Large intestine (tissue), 3 donors: ENCODE measurements around the gene USP9X. TPM values are rescaled to one million over a fixed set of nuclear protein-coding genes. Genes with fewer than 3 reads are reported as not detected.

Source experiments
- DNase-seq, 2 donors: peaks; one replicate each; pipeline versions ENCODE4 v3.0.0 to v3.0.0-alpha.2; 2013
- H3K27ac ChIP-seq: one replicate; pipeline ENCODE4 v1.5.1; 2013; ENCODE audit warnings: low read length
- H3K27me3 ChIP-seq: 2 replicates; pipeline ENCODE4 v1.6.1; 2013; ENCODE audit warnings: low read length; ENCODE audit not compliant: control insufficient read depth, insufficient read depth
- H3K36me3 ChIP-seq: 2 replicates; pipeline ENCODE4 v1.6.1; 2013; ENCODE audit warnings: low read length; ENCODE audit not compliant: control insufficient read depth, insufficient read depth
- H3K4me1 ChIP-seq: one replicate; pipeline ENCODE4 v1.6.1; 2013; ENCODE audit warnings: low read length; ENCODE audit not compliant: control insufficient read depth, insufficient read depth
- H3K4me3 ChIP-seq: one replicate; pipeline ENCODE4 v1.5.1; 2013; ENCODE audit warnings: low read length
- H3K9me3 ChIP-seq: one replicate; pipeline ENCODE4 v1.6.1; 2013; ENCODE audit warnings: mild to moderate bottlenecking, low read depth, low read length, moderate library complexity; ENCODE audit not compliant: control insufficient read depth
- WGBS: methylation state at CpG from one replicate; pipeline ENCODE4 v1.1.5; 2013; ENCODE audit warnings: low lambda C conversion rate; ENCODE audit not compliant: insufficient coverage; 5-methylcytosine and 5-hydroxymethylcytosine counted together
- polyA plus RNA-seq: library from polyadenylated mRNA; unstranded; fragments of 120-200 nt; gene quantifications from one replicate; pipeline ENCODE4 v1.2.1, GENCODE V29; 2013

USP9X gene
- polyA plus RNA-seq, 1 donor: 47.3 TPM

DNA sequence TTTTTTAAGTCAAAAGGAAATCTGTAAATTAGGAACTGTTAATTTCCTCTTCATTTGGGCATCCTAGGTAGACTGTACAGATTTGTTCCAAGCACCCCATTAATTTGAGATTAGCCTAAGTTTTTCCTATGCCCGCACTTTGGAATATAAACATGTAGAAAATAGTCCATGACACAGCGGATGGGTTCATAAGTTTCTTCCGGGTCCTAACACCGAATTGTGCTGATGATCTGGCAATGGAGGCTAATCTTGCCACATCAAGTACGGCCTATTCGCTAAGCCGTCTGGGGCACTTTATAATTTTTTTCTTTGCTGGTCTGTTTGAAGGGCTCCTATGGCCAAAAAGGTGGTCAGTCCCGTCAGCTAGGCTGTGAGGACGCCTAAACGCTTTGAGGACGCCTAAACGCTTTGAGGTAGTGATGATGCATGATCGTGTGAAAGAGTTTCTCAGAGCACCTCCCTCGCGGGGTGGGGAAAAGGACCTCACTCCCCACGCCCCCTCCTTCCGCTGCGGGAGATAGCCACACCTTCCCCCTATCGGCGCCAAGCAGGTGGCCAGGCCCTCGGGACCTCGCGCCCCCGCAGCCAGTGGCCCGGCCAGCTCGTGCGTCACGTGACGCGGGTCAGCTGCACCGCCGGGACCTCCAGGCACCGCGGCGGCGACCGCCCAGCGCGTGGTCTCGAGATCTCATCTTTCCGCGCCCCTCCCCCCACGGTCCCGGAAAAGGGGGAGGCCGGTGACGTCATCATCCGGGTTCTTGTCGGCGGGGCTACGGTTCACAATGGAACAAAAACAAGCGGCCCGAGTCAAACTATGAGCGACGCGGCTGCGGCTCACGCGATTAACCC, 977 bp upstream of the USP9X start:
- H3K36me3 ChIP-seq: no peaks in the 10 kb centered on the region
- no peaks in the 10 kb centered on the region for H3K9me3 ChIP-seq
- no CpG with 5 or more reads among the region's 58 CpGs for WGBS
- no peaks in the 10 kb centered on the region for H3K4me1 ChIP-seq
- H3K27me3 ChIP-seq: no peaks in the 10 kb centered on the region
- H3K4me3 ChIP-seq: peak overlapping the region; percentile 86
- DNase-seq: peak; percentile 97
- peak overlapping the region; percentile 100 for H3K27ac ChIP-seq

DNA sequence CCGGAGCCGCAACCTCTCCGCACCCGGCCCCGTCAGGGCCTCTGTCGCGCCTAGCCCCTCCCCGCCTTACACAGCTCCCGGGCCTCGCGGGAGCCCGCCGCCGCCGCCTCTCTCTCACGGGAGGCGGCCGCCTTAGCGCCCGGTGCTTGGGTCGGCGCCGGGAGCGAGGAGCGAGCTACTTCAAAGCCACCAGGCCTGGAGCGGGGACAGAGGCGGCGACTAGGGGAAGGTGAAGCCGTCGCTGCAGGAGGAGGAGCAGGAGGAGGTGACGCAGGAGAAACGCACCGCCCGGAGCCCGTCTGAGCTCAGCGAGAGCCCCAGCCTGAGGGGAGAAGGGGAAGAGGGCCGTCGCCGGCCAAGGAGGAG, 250 bp downstream of the USP9X start:
- DNase-seq: peak in 1 of 2 donors; percentile 46
- no CpG with 5 or more reads among the region's 39 CpGs for WGBS
- peaks cover 2% of the 10 kb centered on the region for H3K4me1 ChIP-seq

DNA sequence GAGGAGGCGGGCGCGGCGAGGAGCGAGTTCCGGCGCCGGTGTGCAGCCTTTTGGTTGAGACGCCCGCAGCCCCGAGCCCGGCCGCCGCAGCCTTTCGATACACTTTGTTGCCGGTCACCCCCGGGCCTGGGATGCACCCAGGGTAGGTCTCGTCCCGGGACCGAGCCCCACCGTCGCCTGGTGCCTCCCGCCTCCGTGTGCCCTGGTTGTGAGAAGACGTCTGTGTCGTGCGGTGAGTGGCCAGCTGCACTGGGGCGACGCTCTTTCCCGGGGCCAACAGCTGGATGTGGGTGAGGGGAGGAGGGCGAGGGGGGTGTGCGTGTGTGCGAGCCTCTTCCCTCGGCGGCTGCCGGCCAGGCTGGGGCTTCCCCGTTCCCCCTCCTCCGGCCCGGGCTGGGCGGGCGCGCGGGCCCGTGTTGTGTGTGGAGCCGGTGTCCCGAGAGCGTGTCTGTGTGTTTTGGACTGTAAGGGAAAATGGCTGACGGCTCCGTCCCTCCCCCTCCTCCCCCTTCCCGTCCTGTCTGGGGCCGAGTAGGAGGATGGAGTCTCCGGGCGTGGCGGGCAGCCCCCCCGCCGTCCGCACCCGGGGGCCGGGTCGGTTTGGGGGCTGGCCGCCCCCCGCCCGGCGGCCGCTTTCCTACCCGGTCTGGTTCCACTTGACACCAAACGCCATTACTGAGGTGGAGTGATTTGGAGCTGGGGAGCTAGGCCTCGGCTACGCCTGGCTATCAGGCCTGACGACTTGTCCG, 807 bp downstream of the USP9X start:
- Histone ChIP-seq H3K27ac (peak overlapping the region; percentile 100), H3K27me3 (no peaks in the 10 kb centered on the region), H3K4me3 (peak overlapping the region; percentile 99), H3K36me3 (no peaks in the 10 kb centered on the region), H3K4me1 (peaks cover 2% of the 10 kb centered on the region), H3K9me3 (no peaks in the 10 kb centered on the region)
- peak; percentile 23 to 70 for DNase-seq
- WGBS: no CpG with 5 or more reads among the region's 71 CpGs

More for the DNA sequence above, 250 bp downstream of the USP9X start:
- Histone ChIP-seq H3K9me3 (no peaks in the 10 kb centered on the region), H3K27ac (peak overlapping the region; percentile 100), H3K36me3 (no peaks in the 10 kb centered on the region), H3K4me3 (peak overlapping the region; percentile 99), H3K27me3 (no peaks in the 10 kb centered on the region)

DNA sequence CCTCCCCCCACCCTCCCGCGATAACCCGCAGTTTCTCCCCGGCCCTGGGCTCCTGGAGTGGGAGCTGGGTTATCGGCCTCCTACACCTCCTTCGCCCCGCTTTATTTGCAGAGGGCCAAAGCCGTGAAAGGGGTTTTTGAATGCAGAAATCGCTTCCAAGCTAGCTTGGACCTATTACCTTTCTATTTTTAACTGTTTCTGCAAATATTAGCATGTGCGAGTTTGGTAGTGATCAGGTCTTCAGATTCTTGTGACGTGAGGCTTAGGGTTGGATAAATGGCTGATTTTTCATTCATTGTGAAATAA, 1.3 kb downstream of the USP9X start:
- Histone ChIP-seq H3K4me3 (peak overlapping the region; percentile 99), H3K9me3 (no peaks in the 10 kb centered on the region), H3K27ac (peak overlapping the region; percentile 100), H3K27me3 (no peaks in the 10 kb centered on the region), H3K4me1 (peaks cover 8% of the 10 kb centered on the region), H3K36me3 (no peaks in the 10 kb centered on the region)
- DNase-seq: no peak
- no CpG with 5 or more reads among the region's 11 CpGs for WGBS

DNA sequence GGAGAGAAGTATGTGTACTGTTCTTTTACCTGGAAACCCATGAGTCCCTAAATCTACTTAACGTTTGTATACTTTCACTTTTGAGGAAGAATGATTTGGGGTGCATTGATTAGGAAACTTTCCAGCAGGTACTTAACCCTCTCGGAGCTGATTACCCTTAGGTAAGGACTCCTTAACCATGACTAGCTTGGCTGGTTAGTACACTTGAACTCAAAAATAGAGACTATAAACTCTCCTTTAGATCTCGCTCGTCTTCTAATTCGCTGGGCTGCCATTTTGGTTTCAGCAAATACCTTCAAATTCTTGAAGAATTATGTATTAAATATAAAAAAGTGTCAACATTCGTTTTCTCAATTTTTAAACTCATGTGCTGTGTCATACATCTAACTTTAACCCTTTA, 2.0 kb downstream of the USP9X start:
- no peaks in the 10 kb centered on the region for H3K36me3 ChIP-seq
- H3K27me3 ChIP-seq: no peaks in the 10 kb centered on the region
- no peaks in the 10 kb centered on the region for H3K9me3 ChIP-seq
- peak overlapping the region; percentile 100 for H3K27ac ChIP-seq
- peak overlapping the region; percentile 99 for H3K4me3 ChIP-seq
- peak in 1 of 2 donors; percentile 29 for DNase-seq
- WGBS: 20% methylated on average over 1 of the region's 6 CpGs
- peaks cover 12% of the 10 kb centered on the region for H3K4me1 ChIP-seq

DNA sequence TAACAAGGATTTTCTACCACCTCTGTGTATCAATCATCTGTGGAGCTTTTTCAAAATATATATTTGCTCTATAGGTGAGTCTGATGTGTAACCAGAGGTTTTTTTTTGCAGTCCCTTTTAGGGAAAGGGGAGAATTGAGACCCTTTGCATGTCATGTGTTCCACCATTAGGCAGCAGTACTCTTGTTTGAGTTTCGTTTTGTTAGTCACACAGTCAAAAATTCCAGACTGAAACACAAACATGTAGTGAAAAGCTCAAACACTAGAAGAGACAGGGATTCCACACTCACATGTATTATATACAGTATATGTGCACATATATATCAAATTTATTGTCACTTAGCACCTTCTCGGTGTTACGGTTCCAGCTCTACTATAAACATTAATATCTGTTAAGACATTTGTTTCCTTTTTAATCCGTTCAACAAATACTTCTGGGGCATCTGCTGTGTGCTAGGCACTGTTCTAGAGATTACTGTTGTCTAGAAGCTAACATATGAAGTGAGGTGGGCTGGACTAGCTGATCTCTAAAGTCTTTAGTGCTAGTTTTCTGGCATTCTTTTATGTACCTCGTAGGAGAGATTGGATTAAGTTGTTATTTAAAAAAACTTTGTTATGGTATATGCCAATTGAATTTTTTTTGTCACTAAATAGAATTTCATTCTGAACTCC, 5.5 kb downstream of the USP9X start:
- H3K36me3 ChIP-seq: no peaks in the 10 kb centered on the region
- H3K9me3 ChIP-seq: no peaks in the 10 kb centered on the region
- H3K27ac ChIP-seq: peak overlapping the region; percentile 53
- no peak overlapping the region for H3K4me3 ChIP-seq
- WGBS: no CpG with 5 or more reads among the region's 5 CpGs
- DNase-seq: no peak
- H3K4me1 ChIP-seq: peaks cover 18% of the 10 kb centered on the region
- no peaks in the 10 kb centered on the region for H3K27me3 ChIP-seq

DNA sequence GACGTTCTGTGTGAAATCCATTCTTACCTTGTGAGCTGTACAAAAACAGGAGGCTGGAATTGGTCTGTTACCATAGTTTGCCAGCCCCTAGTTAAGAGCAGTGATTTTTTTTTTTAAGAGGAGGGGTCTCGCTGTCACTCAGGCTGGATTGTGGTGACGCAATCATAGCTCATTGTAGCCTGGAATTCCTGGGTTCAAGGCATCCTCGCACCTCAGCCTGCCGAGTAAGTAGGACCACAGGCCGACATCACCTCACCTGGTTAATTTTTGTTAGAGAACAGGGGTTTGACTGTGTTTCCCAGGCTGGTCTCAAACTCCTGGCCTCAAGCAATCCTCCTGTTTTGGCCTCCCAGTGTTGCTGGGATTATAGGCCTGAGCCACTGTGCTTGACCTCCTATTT, 7.5 kb downstream of the USP9X start:
- Histone ChIP-seq H3K4me3 (no peak overlapping the region), H3K27me3 (no peaks in the 10 kb centered on the region), H3K27ac (no peak overlapping the region), H3K36me3 (no peaks in the 10 kb centered on the region), H3K4me1 (peaks cover 18% of the 10 kb centered on the region), H3K9me3 (no peaks in the 10 kb centered on the region)
- DNase-seq: no peak
- WGBS: no CpG with 5 or more reads among the region's 6 CpGs

DNA sequence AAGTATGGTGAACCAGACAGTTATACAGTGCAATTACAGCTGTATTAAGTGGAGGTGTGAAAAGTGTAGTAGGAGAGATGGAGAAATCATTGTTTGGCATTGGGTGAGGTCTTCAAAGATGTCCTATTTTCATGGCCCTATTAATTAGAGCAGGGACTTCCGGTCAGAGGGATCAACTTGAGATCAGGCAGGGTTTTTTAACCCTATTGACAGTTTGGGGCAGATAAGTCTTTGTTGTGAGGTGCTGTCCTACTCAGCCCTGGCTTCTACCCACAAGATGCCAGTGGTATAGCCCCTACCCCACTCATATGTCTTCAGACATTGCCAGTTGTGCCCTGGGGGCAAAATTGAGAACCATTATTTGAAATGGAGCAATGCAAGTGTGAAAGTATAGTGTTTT, 9.9 kb downstream of the USP9X start:
- no peak for DNase-seq
- H3K4me3 ChIP-seq: no peak overlapping the region
- H3K36me3 ChIP-seq: peaks cover 2% of the 10 kb centered on the region
- peaks cover 18% of the 10 kb centered on the region for H3K4me1 ChIP-seq
- no peaks in the 10 kb centered on the region for H3K27me3 ChIP-seq
- no CpG with 5 or more reads among the region's 1 CpG for WGBS
- no peak overlapping the region for H3K27ac ChIP-seq
- no peaks in the 10 kb centered on the region for H3K9me3 ChIP-seq

DNA sequence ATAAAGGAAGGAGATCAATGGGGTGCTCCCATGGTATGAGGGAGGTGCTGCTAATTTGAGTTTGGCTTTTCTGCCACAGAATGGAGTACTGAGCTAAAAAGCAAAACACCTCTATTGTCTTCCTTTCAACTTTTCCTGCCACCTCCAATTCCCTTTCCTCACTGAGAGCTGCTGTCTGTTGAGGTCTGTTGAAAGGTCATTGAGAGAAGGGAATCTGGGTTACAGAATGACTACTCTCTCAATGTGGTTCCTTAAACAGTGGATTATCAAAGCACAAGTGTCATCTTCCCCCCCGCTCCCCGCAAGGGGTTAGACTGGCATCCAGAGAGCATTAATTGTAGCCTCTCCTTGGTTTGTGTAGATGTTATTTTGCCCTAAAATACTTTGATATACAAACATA, 10.7 kb downstream of the USP9X start:
- 70% methylated on average over 2 of the region's 2 CpGs for WGBS
- no peak overlapping the region for H3K27ac ChIP-seq
- H3K9me3 ChIP-seq: no peaks in the 10 kb centered on the region
- no peak overlapping the region for H3K4me3 ChIP-seq
- peaks cover 16% of the 10 kb centered on the region for H3K4me1 ChIP-seq
- H3K36me3 ChIP-seq: peaks cover 2% of the 10 kb centered on the region
- no peak for DNase-seq
- H3K27me3 ChIP-seq: no peaks in the 10 kb centered on the region

DNA sequence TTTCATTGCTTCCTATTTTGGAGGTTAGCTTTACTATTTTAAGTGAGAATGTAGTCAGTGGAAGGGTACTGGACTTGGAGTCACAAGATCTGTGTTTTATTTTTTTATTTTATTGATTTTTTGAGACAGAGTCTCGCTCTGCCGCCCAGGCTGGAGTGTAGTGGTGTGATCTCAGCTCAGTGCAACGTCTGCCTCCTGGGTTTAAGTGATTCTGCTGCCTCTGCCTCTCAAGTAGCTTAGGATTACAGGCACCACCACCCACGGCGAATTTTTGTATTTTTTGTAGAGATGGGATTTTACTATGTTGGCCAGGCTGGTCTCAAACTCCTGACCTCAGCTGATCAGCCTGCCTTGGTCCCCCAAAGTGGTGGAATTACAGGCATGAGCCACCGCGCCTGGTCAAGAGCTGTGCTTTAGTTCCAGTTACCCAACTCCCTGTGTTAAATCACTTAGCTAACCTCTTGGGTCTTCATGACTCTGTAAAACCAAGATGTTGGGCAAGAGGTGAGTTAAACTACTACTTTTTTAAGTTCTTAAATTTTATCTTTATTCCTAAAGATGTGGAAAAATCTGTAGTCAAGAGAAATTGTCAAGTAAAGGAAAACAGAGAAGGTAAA, 11.2 kb downstream of the USP9X start:
- no CpG with 5 or more reads among the region's 7 CpGs for WGBS
- H3K9me3 ChIP-seq: no peaks in the 10 kb centered on the region
- H3K4me1 ChIP-seq: peaks cover 12% of the 10 kb centered on the region
- peaks cover 2% of the 10 kb centered on the region for H3K36me3 ChIP-seq
- H3K27me3 ChIP-seq: no peaks in the 10 kb centered on the region
- DNase-seq: no peak
- H3K4me3 ChIP-seq: no peak overlapping the region
- H3K27ac ChIP-seq: no peak overlapping the region
